Ishikawa (cell line): ENCODE measurements around the gene OR52E2.

Experiments used
- CEBPB ChIP-seq: IDR thresholded peaks from 2 replicates; pipeline ENCODE4 v1.6.1; 2012
- CREB1 ChIP-seq: IDR thresholded peaks from 2 replicates; pipeline ENCODE4 v1.6.1; 2012; ENCODE audit warnings: low read depth
- EGR1 ChIP-seq: IDR thresholded peaks from 2 replicates; pipeline ENCODE4 v1.6.1; 2012
- EP300 ChIP-seq: IDR thresholded peaks from 2 replicates; pipeline ENCODE4 v1.6.1; 2012; ENCODE audit warnings: borderline replicate concordance
- FOXM1 ChIP-seq: IDR thresholded peaks from 2 replicates; pipeline ENCODE4 v1.6.1; 2012; ENCODE audit warnings: low read depth, borderline replicate concordance
- MAX ChIP-seq: IDR thresholded peaks from 2 replicates; pipeline ENCODE4 v1.6.1; 2012
- NFIC ChIP-seq: IDR thresholded peaks from 2 replicates; pipeline ENCODE4 v1.6.1; 2012
- RAD21 ChIP-seq: IDR thresholded peaks from 2 replicates; pipeline ENCODE4 v1.6.1; 2012; ENCODE audit warnings: low read depth
- REST ChIP-seq: IDR thresholded peaks from 2 replicates; pipeline ENCODE4 v1.6.1; 2012; ENCODE audit warnings: low read depth, mild to moderate bottlenecking
- TAF1 ChIP-seq: IDR thresholded peaks from 2 replicates; pipeline ENCODE4 v1.6.1; 2012; ENCODE audit warnings: low read depth, mild to moderate bottlenecking
- TCF12 ChIP-seq: IDR thresholded peaks from 2 replicates; pipeline ENCODE4 v1.6.1; 2012; ENCODE audit warnings: low read depth
- TEAD4 ChIP-seq: IDR thresholded peaks from 2 replicates; pipeline ENCODE4 v1.6.1; 2012
- USF1 ChIP-seq: IDR thresholded peaks from 2 replicates; pipeline ENCODE4 v1.6.1; 2012
- YY1 ChIP-seq: IDR thresholded peaks from 2 replicates; pipeline ENCODE4 v1.6.1; 2012; ENCODE audit warnings: low read depth
- ZBTB7A ChIP-seq: IDR thresholded peaks from 2 replicates; pipeline ENCODE4 v1.6.1; 2012; ENCODE audit warnings: low read depth

Gene OR52E2

GRCh38 chr11:5096011-5096410, 36.6 kb upstream of the OR52E2 start:
- TF ChIP-seq CEBPB (no peak), MAX (no peak), FOXM1 (no peak), TEAD4 (no peak)

- TF ChIP-seq YY1, result no peak
- TF ChIP-seq TAF1, result no peak
- TF ChIP-seq CREB1, result no peak
- no peak for TF ChIP-seq EP300
- no peak for TF ChIP-seq TEAD4
Observed at GRCh38 chr11:5092821-5093585, 33.6 kb upstream of the OR52E2 start.

- no peak for TF ChIP-seq TAF1
- no peak for TF ChIP-seq TEAD4
- TF ChIP-seq ZBTB7A, result no peak
- TF ChIP-seq CEBPB, result no peak
- no peak for TF ChIP-seq NFIC
- no peak for TF ChIP-seq EP300
- no peak for TF ChIP-seq RAD21
- no peak for TF ChIP-seq MAX
- no peak for TF ChIP-seq USF1
Observed at GRCh38 chr11:5090668-5091067, 31.2 kb upstream of the OR52E2 start.

- TF ChIP-seq USF1, result no peak
- TF ChIP-seq CEBPB, result no peak
- TF ChIP-seq ZBTB7A, result no peak
- TF ChIP-seq TEAD4, result no peak
- no peak for TF ChIP-seq REST
- TF ChIP-seq RAD21, result no peak
- no peak for TF ChIP-seq TCF12
- TF ChIP-seq YY1, result no peak
- no peak for TF ChIP-seq TAF1
- no peak for TF ChIP-seq EP300
- no peak for TF ChIP-seq NFIC
- TF ChIP-seq FOXM1, result no peak
- no peak for TF ChIP-seq MAX
- no peak for TF ChIP-seq EGR1
- no peak for TF ChIP-seq CREB1
Observed at GRCh38 chr11:5088556-5088955, 29.1 kb upstream of the OR52E2 start.

GRCh38 chr11:5083602-5084001, 24.2 kb upstream of the OR52E2 start:
- no peak for TF ChIP-seq TEAD4
- TF ChIP-seq TCF12, result no peak
- TF ChIP-seq USF1, result no peak
- no peak for TF ChIP-seq EGR1
- TF ChIP-seq EP300, result no peak
- TF ChIP-seq ZBTB7A, result no peak
- no peak for TF ChIP-seq YY1
- TF ChIP-seq NFIC, result no peak
- no peak for TF ChIP-seq CREB1
- no peak for TF ChIP-seq CEBPB
- TF ChIP-seq FOXM1, result no peak
- TF ChIP-seq MAX, result no peak
- TF ChIP-seq REST, result no peak
- no peak for TF ChIP-seq TAF1
- no peak for TF ChIP-seq RAD21

- TF ChIP-seq ZBTB7A (no peak), CEBPB (no peak), EGR1 (no peak), FOXM1 (no peak), TCF12 (no peak), TAF1 (no peak), NFIC (no peak), CREB1 (no peak), MAX (no peak), RAD21 (no peak), REST (no peak), EP300 (no peak), TEAD4 (no peak), YY1 (no peak), USF1 (no peak)
Observed at GRCh38 chr11:5081405-5081804, 22.0 kb upstream of the OR52E2 start.
